HFF-Myc (cell line): ENCODE results near the gene MAEA.

Experiments used
- DNase-seq: peaks from one replicate; pipeline ENCODE4 v3.0.0-alpha.2; 2011; ENCODE audit warnings: low read depth; ENCODE audit errors: extremely low read depth
- H3K4me3 ChIP-seq: replicated peaks from 2 replicates; pipeline ENCODE4 v1.5.1; 2011; ENCODE audit warnings: low read depth, mild to moderate bottlenecking, control low read depth, low read length
- CTCF ChIP-seq: IDR thresholded peaks from 2 replicates; pipeline ENCODE4 v1.5.1; 2012; ENCODE audit warnings: mild to moderate bottlenecking, low read depth, low read length, control low read depth; ENCODE audit errors: missing control alignments

The MAEA gene

DNA sequence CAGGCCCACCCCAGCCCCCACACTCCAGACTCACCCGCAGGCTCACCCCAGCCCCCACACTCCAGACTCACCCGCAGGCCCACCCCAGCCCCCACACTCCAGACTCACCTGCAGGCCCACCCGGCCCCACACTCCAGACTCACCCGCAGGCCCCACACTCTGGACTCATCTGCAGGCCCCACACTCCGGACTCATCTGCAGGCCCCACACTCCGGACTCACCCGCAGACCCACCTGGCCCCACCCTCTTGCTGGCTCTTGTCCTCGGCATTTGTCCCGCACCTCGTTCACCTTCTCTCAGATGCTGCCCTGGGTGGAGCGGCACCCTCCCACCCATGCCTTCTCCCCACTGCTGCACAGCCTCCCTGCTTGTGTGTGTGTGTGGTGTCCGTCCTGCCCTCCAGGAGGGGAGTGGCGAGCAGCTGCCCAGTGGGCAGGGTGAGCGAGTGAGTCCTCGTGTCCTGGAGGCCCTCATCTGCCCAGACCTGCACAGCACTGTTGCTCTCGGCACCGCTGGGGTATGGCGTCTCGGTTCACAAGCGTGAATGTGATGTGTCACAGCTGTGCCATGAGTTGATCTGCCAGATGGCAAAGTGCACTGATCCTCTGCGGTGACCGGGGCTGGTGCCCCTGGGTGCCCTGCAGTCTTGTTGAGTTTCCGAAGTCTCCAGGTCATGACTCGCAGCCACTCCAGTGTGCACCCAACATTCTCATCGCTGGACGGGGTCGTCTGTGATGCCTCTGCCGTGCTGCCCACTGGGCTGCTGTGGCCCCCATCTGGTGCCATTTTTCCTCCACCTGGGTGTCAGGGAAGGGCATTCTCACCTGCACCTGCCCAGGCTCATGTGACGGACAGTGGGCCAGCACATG is 27.7 kb downstream of the MAEA start:
- no peak for TF ChIP-seq CTCF

DNA sequence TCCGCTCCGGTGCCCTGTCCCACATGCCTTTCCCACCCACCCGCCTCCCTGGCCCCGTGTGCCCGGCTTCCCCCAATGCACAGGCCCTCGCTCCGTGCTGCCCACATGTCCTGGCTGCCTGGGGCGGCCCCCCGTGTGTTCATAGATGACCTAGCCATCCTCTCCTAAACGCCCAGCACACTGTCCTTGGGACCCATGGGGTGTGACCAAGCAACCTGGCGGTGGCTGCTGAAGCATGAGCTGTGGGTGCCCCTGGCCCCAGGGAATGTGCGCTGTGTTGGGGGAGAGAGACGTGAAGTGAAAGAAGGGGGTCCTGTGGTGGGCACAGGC is 28.3 kb downstream of the MAEA start:
- TF ChIP-seq CTCF = no peak
- DNase-seq = no peak
- no peak overlapping the region for H3K4me3 ChIP-seq

More for the DNA sequence above, 27.7 kb downstream of the MAEA start:
- no peak for DNase-seq
- H3K4me3 ChIP-seq = no peak overlapping the region

DNA sequence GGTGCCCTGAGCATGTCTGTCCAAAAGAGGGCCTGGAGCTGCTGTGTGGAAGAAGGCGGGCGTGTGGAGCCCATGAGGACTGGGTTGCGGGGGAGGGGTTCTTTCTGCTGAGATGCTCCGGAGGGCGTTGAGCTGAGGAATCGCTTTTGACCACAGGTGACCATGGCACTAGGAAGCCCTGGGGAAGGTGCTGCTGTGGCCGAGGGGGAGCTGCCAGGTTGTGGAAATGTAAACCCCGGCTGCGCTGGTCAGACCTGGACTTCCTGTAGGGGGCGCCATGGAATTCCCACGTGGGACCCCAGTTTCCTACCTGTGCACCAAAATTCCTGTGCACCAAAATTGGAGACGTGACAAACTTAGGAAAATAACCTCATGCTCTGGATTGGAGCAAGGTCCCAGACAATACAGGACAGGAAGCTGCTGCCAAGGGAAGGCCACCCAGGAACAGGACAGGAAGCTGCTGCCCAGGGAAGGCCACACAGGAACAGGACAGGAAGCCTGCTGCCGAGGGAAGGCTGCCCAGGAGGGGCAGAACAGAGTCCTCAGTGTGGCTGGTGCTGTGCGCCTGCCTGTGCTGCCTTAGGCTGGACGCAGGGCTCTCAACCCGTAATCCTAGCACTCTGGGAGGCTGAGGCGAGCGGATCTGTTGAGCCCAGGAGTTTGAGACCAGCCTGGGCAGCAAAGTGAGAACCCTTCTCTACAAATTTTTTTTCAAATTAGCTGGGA is 29.0 kb downstream of the MAEA start:
- H3K4me3 ChIP-seq = no peak overlapping the region
- DNase-seq = no peak
- TF ChIP-seq CTCF = peak; percentile 53

DNA sequence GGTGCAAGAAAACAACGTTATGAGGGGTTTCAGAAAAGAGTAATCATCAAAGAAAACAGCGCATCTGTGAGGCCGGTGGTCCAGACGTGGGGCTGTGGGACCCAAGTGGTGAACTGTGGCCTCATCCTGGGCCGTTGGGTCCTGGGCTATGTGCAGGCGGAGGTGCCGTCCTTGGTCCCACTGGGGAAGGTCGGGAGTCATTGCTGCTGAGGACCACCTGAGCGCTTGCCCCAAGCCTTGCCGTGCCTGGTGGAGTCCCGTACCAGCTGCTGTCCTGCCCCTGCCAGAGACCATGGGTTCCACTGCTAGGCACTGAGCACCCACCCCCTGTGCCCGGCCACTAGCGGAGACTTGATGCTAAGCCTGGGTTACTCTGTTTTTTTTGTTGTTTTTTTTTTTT is 31.8 kb downstream of the MAEA start:
- DNase-seq = no peak
- no peak for TF ChIP-seq CTCF
- no peak overlapping the region for H3K4me3 ChIP-seq

DNA sequence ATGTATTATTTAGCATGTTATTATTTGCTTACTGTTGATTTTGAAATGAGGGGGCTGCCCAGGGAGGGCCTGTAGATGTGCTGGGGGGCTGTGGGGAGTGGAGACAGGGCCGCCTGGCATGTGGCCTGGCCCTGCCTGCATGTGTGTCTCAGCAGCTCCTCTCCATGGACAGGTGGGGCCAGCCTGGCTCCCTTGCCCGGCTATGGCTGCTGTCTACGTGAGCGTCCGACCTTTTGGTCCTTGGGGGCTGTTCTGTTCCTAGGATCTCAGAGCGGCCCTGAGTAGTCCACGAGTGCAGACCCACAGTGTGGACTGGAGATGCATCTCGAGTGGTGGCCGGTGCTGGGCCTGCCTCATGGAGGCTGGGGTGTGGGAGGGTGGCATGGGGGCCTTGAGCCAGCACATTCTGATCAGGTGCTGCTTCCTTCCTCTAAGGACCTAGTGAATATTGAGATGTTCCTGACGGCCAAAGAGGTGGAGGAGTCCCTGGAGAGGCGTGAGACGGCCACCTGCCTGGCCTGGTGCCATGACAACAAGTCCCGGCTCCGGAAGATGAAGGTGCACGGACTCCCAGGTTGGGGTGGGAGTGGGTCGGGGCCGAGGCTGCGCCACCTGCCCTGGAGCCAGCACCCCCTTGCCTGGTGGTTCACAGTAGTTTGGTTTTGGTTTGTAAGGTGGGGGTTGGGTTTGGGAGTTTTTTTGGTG is 32.4 kb downstream of the MAEA start:
- no peak overlapping the region for H3K4me3 ChIP-seq
- no peak for DNase-seq
- TF ChIP-seq CTCF = no peak

DNA sequence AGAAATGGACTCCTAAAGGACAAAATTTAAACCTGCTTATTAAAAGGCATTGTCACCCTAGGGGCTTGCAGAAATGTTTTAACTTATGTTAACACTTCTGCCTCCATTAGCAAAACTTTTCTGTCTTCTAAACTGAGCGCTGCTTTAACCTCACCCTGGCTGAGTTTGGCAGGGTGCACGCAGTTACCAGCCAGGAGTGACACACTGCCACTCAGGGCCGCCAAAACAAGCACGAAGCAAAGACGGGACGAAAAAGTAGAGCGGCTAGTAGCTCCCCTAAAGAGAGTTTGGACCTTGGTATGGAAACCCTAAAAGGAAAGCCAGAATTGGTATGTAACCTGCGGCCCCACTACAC is 33.6 kb downstream of the MAEA start:
- H3K4me3 ChIP-seq = no peak overlapping the region

More for the DNA sequence above, 33.6 kb downstream of the MAEA start:
- no peak for TF ChIP-seq CTCF
- DNase-seq = no peak
